GM23338 (cell line): Measurements from ENCODE around the gene SIMC1. TPM values are rescaled to one million over a fixed set of nuclear protein-coding genes. Genes with fewer than 3 reads are reported as not detected.

Experiments used
- ATAC-seq: fragments of 200-7000 bp; cut with Tn5 transposase; 3 replicates; pipeline ENCODE4 v1.9.1; 2020
- DNase-seq: peaks from one replicate; pipeline ENCODE4 v3.0.0-alpha.2; 2015; ENCODE audit warnings: low spot score
- H2AFZ ChIP-seq: fragments of 200-600 bp; sonication (generic); 2 replicates; pipeline ENCODE4 v1.8.0; 2016; ENCODE audit warnings: antibody characterized with exemption, mild to moderate bottlenecking, moderate library complexity
- H3F3A ChIP-seq: fragments of 200-600 bp; sonication (generic); replicated peaks from 2 replicates; pipeline ENCODE4 v1.8.0; 2017; ENCODE audit warnings: antibody characterized with exemption, mixed run types, low read depth
- H3K27ac ChIP-seq: fragments of 200-600 bp; sonication (generic); 2 replicates; pipeline ENCODE4 v1.6.1; 2016; ENCODE audit warnings: low read depth
- H3K27me3 ChIP-seq: fragments of 200-600 bp; sonication (generic); 2 replicates; pipeline ENCODE4 v1.8.0; 2016; ENCODE audit warnings: mild to moderate bottlenecking, mixed run types, moderate library complexity; ENCODE audit not compliant: insufficient read depth
- H3K36me3 ChIP-seq: fragments of 200-600 bp; sonication (generic); 2 replicates; pipeline ENCODE4 v1.8.0; 2016; ENCODE audit warnings: mild to moderate bottlenecking; ENCODE audit not compliant: insufficient read depth
- H3K4me1 ChIP-seq: fragments of 200-600 bp; sonication (generic); 2 replicates; pipeline ENCODE4 v1.8.0; 2016; ENCODE audit warnings: mild to moderate bottlenecking, moderate library complexity; ENCODE audit not compliant: insufficient read depth
- H3K4me2 ChIP-seq: fragments of 200-600 bp; sonication (generic); 2 replicates; pipeline ENCODE4 v1.7.1; 2017; ENCODE audit warnings: mixed run types
- H3K4me3 ChIP-seq: fragments of 200-600 bp; sonication (generic); 2 replicates; pipeline ENCODE4 v1.6.1; 2016; ENCODE audit warnings: mixed run types
- H3K79me2 ChIP-seq: fragments of 200-600 bp; sonication (generic); replicated peaks from 2 replicates; pipeline ENCODE4 v1.8.0; 2017; ENCODE audit warnings: mild to moderate bottlenecking; ENCODE audit not compliant: insufficient read depth
- H3K9me2 ChIP-seq: fragments of 200-600 bp; sonication (generic); 2 replicates; pipeline ENCODE4 v1.8.0; 2017; ENCODE audit not compliant: insufficient read depth
- H4K20me1 ChIP-seq: fragments of 200-600 bp; sonication (generic); replicated peaks from 2 replicates; pipeline ENCODE4 v1.8.0; 2017; ENCODE audit warnings: mild to moderate bottlenecking; ENCODE audit not compliant: insufficient read depth
- H3K27ac Mint-ChIP-seq: 2 replicates; pipeline ENCODE4 v1.8.0; 2020; ENCODE audit warnings: inconsistent platforms, mild to moderate bottlenecking, moderate library complexity, mixed read lengths
- H3K27me3 Mint-ChIP-seq: 3 replicates; pipeline ENCODE4 v1.8.0; 2022; ENCODE audit warnings: low read depth, mild to moderate bottlenecking, moderate library complexity, mixed read lengths, inconsistent platforms; ENCODE audit not compliant: insufficient read depth, poor library complexity
- H3K36me3 Mint-ChIP-seq: 3 replicates; pipeline ENCODE4 v1.8.0; 2021; ENCODE audit warnings: low read depth, mild to moderate bottlenecking, inconsistent platforms, moderate library complexity, mixed read lengths
- H3K4me1 Mint-ChIP-seq: 3 replicates; pipeline ENCODE4 v1.8.0; 2020; ENCODE audit warnings: mild to moderate bottlenecking, inconsistent platforms, mixed read lengths
- H3K4me3 Mint-ChIP-seq: 3 replicates; pipeline ENCODE4 v1.8.0; 2021; ENCODE audit warnings: moderate library complexity, mild to moderate bottlenecking, inconsistent platforms, mixed read lengths
- H3K9me3 Mint-ChIP-seq: 3 replicates; pipeline ENCODE4 v1.8.0; 2020; ENCODE audit warnings: moderate library complexity, mild to moderate bottlenecking, inconsistent platforms, mixed read lengths
- EZH2 ChIP-seq: fragments of 200-600 bp; sonication (generic); IDR thresholded peaks from one replicate; pipeline ENCODE4 v1.8.0; 2017; ENCODE audit warnings: antibody characterized with exemption, mild to moderate bottlenecking, low read depth; ENCODE audit not compliant: unreplicated experiment
- EZH2phosphoT487 ChIP-seq: fragments of 200-600 bp; sonication (generic); IDR thresholded peaks from one replicate; pipeline ENCODE4 v1.8.1; 2018; ENCODE audit warnings: antibody characterized with exemption; ENCODE audit not compliant: unreplicated experiment
- REST ChIP-seq: IDR thresholded peaks from one replicate; pipeline ENCODE4 v1.6.1; 2018; ENCODE audit warnings: antibody characterized with exemption; ENCODE audit not compliant: unreplicated experiment
- STAT1 ChIP-seq: IDR thresholded peaks from one replicate; pipeline ENCODE4 v1.6.1; 2016; ENCODE audit warnings: antibody characterized with exemption; ENCODE audit not compliant: unreplicated experiment
- ZNF331 ChIP-seq: fragments of 250-450 bp; sonication (Bioruptor Pico); IDR thresholded peaks from 2 replicates; pipeline ENCODE4 v1.5.0; 2020; ENCODE audit warnings: low read depth, mild to moderate bottlenecking, moderate library complexity
- polyA plus RNA-seq: library from polyadenylated mRNA; unstranded; fragments of >200 nt; fragmentation: Nextera tagmentation; extraction: Ambion mirVana; gene quantifications from 2 replicates; pipeline ENCODE4 v1.2.1, GENCODE V29; 2016
- total RNA-seq: library from RNA; depleted of rRNA; stranded (reverse); fragments of >200 nt; shearing (Covaris generic); gene quantifications from 2 replicates; pipeline ENCODE4 v1.2.3, GENCODE V29; 2014
- TF ChIP-seq, protein P1 (sequence below): fragments of 250-450 bp; sonication (Bioruptor Pico); IDR thresholded peaks from 2 replicates; pipeline ENCODE4 v1.5.0; 2020; ENCODE audit warnings: mild to moderate bottlenecking, moderate library complexity
- TF ChIP-seq, protein P2 (sequence below), 2 experiments: fragments of 200-600 bp in 1 of 2; sonication (generic) in 1 of 2; conservative IDR thresholded peaks; 2 replicates each; pipeline versions ENCODE4 v1.5.1 to v1.6.1; 2016 to 2017; ENCODE audit warnings: antibody characterized with exemption in 2 of 2, low read depth in 2 of 2, mild to moderate bottlenecking in 2 of 2, moderate library complexity in 1 of 2

Gene SIMC1
- total and polyA plus RNA-seq, 2 experiments from 2014 or later: 9.4 to 14.6 TPM

DNA sequence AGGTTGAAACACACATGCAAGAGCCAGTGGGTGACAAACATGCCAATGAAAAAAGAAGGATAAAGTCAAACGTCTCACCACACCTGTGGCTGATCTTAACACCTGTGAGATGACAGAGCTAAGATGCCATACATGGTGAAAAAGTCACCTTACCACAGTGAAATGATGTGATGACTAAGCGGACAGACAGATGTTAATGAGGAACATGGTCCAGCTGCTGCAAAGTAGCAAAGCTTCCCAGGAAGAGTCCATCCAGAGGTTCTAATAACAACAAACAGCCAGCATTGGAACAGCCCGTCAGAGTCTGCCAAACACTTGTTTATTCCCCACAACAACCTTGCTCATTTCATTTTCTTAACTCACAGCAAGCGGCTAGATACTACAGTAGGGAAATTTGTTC, 121.4 kb downstream of the SIMC1 start:
- H3K79me2 ChIP-seq: peaks cover 64% of the 10 kb centered on the region
- H3K36me3 ChIP-seq: peaks cover 14% of the 10 kb centered on the region
- no peaks in the 10 kb centered on the region for H3K9me2 ChIP-seq
- Mint-ChIP-seq H3K9me3 (no peaks in the 10 kb centered on the region), H3K4me3 (peak overlapping the region; percentile 68), H3K4me1 (peaks cover 6% of the 10 kb centered on the region), H3K27ac (peak overlapping the region; percentile 39; the same call in 1 of the 2 replicates), H3K36me3 (peaks cover 34% of the 10 kb centered on the region), H3K27me3 (peaks cover 28% of the 10 kb centered on the region)
- H3K4me2 ChIP-seq: no peak overlapping the region
- DNase-seq: no peak
- no peak overlapping the region; the same call in 1 of the 2 replicates for H3K4me3 ChIP-seq
- H2AFZ ChIP-seq: no peak overlapping the region
- peaks cover 27% of the 10 kb centered on the region for H3K27me3 ChIP-seq
- H4K20me1 ChIP-seq: peaks cover 26% of the 10 kb centered on the region
- no peaks in the 10 kb centered on the region; the same call in 1 of the 2 replicates for H3K4me1 ChIP-seq
- no peak overlapping the region for H3K27ac ChIP-seq
- no peaks in the 10 kb centered on the region for H3F3A ChIP-seq
- ATAC-seq: no peak
- TF ChIP-seq STAT1 (no peak), EZH2phosphoT487 (no peak), ZNF331 (CRISPR knock-in tag) (no peak), EZH2 (no peak), REST (no peak)
- TF ChIP-seq, protein P1, sequence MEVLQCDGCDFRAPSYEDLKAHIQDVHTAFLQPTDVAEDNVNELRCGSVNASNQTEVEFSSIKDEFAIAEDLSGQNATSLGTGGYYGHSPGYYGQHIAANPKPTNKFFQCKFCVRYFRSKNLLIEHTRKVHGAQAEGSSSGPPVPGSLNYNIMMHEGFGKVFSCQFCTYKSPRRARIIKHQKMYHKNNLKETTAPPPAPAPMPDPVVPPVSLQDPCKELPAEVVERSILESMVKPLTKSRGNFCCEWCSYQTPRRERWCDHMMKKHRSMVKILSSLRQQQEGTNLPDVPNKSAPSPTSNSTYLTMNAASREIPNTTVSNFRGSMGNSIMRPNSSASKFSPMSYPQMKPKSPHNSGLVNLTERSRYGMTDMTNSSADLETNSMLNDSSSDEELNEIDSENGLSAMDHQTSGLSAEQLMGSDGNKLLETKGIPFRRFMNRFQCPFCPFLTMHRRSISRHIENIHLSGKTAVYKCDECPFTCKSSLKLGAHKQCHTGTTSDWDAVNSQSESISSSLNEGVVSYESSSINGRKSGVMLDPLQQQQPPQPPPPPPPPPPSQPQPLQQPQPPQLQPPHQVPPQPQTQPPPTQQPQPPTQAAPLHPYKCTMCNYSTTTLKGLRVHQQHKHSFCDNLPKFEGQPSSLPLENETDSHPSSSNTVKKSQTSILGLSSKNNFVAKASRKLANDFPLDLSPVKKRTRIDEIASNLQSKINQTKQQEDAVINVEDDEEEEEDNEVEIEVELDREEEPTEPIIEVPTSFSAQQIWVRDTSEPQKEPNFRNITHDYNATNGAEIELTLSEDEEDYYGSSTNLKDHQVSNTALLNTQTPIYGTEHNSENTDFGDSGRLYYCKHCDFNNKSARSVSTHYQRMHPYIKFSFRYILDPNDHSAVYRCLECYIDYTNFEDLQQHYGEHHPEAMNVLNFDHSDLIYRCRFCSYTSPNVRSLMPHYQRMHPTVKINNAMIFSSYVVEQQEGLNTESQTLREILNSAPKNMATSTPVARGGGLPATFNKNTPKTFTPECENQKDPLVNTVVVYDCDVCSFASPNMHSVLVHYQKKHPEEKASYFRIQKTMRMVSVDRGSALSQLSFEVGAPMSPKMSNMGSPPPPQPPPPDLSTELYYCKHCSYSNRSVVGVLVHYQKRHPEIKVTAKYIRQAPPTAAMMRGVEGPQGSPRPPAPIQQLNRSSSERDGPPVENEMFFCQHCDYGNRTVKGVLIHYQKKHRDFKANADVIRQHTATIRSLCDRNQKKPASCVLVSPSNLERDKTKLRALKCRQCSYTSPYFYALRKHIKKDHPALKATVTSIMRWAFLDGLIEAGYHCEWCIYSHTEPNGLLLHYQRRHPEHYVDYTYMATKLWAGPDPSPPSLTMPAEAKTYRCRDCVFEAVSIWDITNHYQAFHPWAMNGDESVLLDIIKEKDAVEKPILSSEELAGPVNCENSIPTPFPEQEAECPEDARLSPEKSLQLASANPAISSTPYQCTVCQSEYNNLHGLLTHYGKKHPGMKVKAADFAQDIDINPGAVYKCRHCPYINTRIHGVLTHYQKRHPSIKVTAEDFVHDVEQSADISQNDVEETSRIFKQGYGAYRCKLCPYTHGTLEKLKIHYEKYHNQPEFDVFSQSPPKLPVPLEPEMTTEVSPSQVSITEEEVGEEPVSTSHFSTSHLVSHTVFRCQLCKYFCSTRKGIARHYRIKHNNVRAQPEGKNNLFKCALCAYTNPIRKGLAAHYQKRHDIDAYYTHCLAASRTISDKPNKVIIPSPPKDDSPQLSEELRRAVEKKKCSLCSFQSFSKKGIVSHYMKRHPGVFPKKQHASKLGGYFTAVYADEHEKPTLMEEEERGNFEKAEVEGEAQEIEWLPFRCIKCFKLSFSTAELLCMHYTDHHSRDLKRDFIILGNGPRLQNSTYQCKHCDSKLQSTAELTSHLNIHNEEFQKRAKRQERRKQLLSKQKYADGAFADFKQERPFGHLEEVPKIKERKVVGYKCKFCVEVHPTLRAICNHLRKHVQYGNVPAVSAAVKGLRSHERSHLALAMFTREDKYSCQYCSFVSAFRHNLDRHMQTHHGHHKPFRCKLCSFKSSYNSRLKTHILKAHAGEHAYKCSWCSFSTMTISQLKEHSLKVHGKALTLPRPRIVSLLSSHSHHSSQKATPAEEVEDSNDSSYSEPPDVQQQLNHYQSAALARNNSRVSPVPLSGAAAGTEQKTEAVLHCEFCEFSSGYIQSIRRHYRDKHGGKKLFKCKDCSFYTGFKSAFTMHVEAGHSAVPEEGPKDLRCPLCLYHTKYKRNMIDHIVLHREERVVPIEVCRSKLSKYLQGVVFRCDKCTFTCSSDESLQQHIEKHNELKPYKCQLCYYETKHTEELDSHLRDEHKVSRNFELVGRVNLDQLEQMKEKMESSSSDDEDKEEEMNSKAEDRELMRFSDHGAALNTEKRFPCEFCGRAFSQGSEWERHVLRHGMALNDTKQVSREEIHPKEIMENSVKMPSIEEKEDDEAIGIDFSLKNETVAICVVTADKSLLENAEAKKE: no peak
- TF ChIP-seq, protein P2, sequence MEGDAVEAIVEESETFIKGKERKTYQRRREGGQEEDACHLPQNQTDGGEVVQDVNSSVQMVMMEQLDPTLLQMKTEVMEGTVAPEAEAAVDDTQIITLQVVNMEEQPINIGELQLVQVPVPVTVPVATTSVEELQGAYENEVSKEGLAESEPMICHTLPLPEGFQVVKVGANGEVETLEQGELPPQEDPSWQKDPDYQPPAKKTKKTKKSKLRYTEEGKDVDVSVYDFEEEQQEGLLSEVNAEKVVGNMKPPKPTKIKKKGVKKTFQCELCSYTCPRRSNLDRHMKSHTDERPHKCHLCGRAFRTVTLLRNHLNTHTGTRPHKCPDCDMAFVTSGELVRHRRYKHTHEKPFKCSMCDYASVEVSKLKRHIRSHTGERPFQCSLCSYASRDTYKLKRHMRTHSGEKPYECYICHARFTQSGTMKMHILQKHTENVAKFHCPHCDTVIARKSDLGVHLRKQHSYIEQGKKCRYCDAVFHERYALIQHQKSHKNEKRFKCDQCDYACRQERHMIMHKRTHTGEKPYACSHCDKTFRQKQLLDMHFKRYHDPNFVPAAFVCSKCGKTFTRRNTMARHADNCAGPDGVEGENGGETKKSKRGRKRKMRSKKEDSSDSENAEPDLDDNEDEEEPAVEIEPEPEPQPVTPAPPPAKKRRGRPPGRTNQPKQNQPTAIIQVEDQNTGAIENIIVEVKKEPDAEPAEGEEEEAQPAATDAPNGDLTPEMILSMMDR (conservative IDR thresholded peaks at IDR 0.05; ENCODE audit: low read depth in 2 of 2): no peak
